HG03066 (cell line): Measurements from ENCODE around the gene ATM.
A peak's percentile ranks its signal among the peaks of the same experiment; 100 is the strongest.
"Not testable (repeated sequence)": the region's sequence is repeated elsewhere in the genome, so short reads cannot be mapped to it uniquely, and the experiment has no call there.

Experiments
- ATAC-seq: cut with Tn5 transposase; IDR thresholded peaks from one replicate; pipeline ENCODE4 v1.9.1; 2021; ENCODE audit warnings: low read depth; ENCODE audit not compliant: unreplicated experiment

Gene ATM

DNA sequence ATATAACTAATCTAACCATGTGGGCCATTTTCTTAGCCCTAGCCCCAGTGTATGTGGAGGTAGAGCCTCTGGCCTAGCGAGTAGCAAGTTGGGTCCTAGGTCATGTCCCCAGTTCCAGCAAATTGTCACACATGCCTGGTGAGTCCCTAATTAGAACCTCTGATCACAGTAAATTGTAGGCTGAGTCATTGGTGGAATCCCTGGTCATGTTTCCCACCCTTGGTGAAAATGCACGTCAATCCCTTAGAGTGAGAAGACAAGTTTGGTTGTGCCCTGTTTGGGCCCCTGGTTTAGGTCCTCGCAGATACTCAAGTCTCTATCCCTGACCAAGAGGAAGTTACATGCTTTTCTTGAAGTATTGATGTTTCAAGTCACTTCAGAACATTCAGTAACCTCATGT, 46.7 kb downstream of the ATM start:
- no peak for ATAC-seq

GRCh38 chr11:108276985-108277616, 54.2 kb downstream of the ATM start:
- not testable (repeated sequence) for ATAC-seq

DNA sequence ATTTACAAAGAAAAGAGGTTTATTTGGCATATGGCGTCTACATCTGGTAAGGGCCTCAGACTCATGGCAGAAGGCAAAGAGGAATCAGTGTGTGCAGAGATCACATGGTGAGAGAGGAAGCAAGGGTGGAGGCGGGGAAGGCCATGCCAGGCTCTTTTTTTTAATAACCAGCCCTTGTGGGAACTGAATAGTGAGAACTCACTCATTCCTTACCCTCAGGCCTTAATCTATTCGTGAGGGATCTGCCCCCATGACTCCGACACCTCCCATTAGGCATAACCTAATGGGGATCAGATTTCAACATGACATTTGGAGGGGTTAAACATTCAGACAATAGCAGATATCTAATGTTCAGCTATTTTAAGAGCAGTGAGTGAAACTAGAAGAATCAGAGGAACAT, 55.7 kb downstream of the ATM start:
- no peak for ATAC-seq

GRCh38 chr11:108278954-108279353, 56.1 kb downstream of the ATM start:
- no peak for ATAC-seq

DNA sequence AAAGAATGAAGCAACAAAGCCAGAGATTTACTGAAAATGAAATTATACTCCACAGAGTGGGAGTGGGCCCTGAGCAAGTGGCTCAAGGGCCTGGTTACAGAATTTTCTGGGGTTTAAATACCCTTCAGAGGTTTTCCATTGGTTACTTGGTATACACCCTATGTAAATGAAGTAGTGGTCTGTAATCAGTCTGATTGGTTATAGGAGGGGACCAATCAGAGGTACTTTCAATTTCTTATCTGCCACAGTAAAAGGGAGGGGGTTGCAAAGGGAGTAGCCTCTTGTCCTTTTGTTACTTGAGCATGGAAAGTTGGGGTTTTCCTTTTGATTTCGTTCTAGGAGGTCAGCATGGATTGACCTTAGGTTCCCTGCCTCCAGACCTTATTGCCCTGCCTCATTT, 63.5 kb downstream of the ATM start:
- ATAC-seq = no peak

GRCh38 chr11:108286956-108287355, 64.1 kb downstream of the ATM start:
- no peak for ATAC-seq

DNA sequence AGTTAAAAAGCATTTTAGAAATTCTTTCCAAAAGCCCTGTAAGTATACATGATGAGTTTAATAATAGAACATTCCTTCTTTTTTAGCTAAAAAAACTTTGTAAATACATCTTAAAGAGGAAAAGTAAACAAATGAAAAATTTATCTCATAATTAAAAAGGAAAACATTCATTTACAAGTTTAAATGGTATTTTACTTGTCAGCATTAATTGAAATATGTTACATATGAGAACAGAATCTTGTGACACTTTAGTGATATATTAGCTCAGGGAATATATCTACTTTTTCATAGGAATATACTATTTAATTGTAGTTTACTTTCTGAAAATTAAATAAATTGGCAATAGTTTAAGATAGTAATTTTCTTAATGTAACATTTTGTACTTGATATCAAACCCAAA, 66.2 kb downstream of the ATM start:
- not testable (repeated sequence) for ATAC-seq

GRCh38 chr11:108289699-108290098, 66.8 kb downstream of the ATM start:
- ATAC-seq = peak; percentile 58

- ATAC-seq = no peak
These were observed 70.4 kb downstream of the ATM start for GRCh38 chr11:108293229-108293628.

DNA sequence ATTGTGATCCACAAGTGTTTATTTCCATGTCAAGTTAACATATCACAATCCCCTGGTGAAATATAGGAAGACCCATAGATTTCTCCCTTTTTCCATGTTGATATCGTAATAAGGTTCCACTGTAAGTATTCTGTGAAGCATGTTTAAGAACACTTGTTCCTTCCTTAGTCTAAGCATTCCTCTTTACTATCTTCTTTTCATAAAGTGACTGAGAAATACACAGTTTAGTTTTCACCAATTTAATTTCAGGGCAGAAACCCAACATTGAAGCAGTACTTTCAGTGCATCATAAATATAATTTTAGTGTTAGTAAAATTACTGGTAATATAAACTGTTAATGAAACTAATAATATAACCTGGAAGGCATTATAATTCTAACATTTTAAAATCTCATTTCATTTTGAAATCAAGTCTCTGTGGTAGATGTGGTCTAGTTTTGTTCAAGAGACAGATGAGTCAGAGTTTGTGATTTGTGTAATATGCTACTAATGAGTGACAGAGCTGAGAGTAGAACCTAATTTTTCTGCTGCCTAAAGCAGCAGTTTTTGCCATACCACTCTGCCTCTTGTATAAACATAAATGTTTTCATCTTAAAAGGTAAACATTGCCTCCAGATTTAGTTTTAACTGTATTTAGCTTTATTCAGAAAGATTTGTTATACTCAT, 79.4 kb downstream of the ATM start:
- no peak for ATAC-seq

GRCh38 chr11:108307751-108308150, 84.9 kb downstream of the ATM start:
- no peak for ATAC-seq

- ATAC-seq = no peak
These were observed 90.6 kb downstream of the ATM start for GRCh38 chr11:108313444-108313843.

- ATAC-seq = no peak
These were observed 93.2 kb downstream of the ATM start for GRCh38 chr11:108316061-108316460.

DNA sequence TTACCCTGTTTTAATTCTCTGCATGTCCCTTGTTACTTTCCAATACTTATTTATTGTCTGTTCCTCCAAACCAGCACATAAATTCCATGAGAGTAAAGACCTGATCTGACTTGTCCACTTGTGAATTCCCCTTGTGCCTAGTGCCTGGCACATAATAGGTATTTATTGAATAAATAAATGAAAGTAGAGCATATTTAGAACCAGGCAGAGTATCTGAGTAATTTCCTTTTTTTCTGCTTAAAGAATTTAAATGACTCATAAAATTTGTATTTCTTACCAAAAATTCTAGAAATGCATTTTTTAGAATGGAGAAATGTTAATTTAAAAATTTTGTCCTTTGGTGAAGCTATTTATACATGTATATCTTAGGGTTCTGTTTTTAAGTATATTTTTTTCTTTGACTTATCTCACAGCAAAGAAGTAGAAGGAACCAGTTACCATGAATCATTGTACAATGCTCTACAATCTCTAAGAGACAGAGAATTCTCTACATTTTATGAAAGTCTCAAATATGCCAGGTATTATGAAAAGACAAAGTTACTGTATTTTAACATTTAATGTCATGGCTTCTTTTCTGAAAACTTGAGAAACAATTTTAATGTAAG, 96.8 kb downstream of the ATM start:
- ATAC-seq = no peak

- no peak for ATAC-seq
These were observed 99.8 kb downstream of the ATM start for GRCh38 chr11:108322666-108323065.

DNA sequence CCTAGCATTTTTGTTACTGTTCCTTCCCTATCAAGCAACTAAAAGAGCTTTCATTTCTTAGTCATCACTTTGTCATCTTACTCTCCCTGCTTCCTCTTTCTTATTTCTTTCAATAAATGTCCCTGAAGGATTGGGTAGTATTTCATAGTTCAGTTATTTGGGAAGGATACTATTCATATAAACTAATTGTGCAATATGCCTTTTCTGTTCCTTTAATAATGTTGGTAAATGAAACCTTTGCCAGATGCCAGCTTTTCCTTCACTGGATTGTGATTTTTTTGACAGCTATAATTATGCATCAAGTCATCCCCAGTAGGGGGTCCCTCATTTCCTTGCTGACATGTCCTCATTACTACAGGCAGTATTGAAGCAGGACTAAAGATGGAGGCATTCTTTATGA, 101.7 kb downstream of the ATM start:
- no peak for ATAC-seq

DNA sequence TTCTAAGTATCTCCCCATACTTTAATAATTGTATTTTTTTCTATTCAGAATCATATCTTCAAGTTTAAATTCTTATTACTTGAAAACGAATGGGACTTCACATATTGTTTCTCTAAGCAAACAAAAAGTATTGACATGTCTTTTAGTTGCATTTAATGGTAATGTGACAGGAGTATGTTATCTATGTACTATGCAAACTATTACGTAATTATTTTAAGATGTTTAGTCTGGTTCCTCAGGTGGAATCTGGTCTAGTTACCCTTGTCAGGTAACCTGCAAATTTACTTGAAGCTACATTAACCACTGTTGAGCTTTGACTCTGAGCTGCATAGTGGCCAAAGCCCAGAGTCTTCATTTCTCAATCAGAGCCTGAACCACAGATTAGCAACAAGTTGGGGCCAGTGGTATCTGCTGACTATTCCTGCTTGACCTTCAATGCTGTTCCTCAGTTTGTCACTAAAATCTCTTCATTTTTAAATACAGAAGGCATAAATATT, 110.6 kb downstream of the ATM start:
- no peak for ATAC-seq

DNA sequence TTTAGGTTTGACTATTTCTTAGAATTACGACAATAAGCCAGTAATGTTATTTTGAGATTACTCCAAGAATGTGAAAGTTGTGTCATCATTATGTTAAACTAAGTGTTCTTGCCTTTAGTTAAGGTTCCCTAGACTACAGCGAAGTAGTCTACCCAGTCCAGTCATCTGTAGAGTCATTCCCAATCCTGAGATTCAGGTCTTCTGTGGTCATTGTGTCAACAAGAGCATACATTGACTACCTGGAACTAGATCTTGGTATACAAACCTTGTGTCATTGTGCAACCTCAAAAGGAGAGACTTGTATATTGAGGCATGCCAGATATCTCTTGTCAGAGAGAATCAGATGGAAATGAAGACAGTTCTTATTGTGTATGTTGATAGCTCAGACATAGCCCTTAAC, 115.9 kb downstream of the ATM start:
- no peak for ATAC-seq

DNA sequence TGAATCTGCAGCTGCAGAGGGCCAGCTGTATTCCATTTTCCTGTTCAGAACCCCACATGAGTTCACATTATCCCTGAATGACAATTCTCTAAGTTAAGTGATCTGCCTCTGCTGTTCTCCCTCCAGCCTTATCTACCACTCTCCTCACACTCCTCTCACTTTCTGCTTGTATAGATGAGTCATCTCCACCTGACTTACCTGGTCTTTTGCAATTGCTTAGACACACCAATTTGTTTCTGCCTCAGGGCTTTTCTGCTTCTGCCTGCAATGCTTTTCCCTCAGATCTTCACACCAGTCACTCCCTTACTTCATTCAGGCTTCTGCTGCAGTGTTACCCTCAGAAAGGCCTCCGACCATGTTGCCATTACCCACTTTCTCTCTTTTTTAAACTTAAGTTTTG, 118.1 kb downstream of the ATM start:
- ATAC-seq = no peak

- no peak for ATAC-seq
These were observed 118.8 kb downstream of the ATM start for GRCh38 chr11:108341654-108342053.

GRCh38 chr11:108343714-108344113, 120.8 kb downstream of the ATM start:
- ATAC-seq = no peak

- no peak for ATAC-seq
These were observed 122.9 kb downstream of the ATM start for GRCh38 chr11:108345767-108346166.
